ENCODE data around the gene GABARAP.

GABARAP gene

GRCh38 chr17:7220593-7221277, 21.5 kb downstream of the GABARAP start:
- peak; percentile 43 for TF ChIP-seq CTCF (conservative IDR thresholded peaks at IDR 0.05; ENCODE audit: low read depth)
- POLR2A ChIA-PET (ENCODE audit: low non-redundant PET), result interaction anchor here (0.8 to 1.7 kb wide), 4 partner anchors 12 to 235 kb away, joined by 3 to 6 read pairs (median 4); no protein-coding TSS in a partner anchor
- peak overlapping the region; percentile 99 for H3K27ac ChIP-seq
- DNase-seq (ENCODE audit: low spot score), result peak; percentile 75
- CTCF ChIA-PET, result interaction anchor here (0.5 to 1.1 kb wide), 6 partner anchors 11 to 168 kb away, joined by 3 to 8 read pairs (median 4); partner anchors contain the start of gene ACAP1

- TF ChIP-seq CTCF (conservative IDR thresholded peaks at IDR 0.05; ENCODE audit: low read depth), result no peak
- CTCF ChIA-PET, result interaction anchor here (0.6 to 1.7 kb wide), 5 partner anchors 12 to 174 kb away, joined by 3 to 8 read pairs (median 4); no protein-coding TSS in a partner anchor
- peak; percentile 87 for DNase-seq (ENCODE audit: low spot score)
- peak within 1 kb of the TSS; percentile 99 for H3K27ac ChIP-seq
- POLR2A ChIA-PET (ENCODE audit: low non-redundant PET), result interaction anchor here (0.8 to 1.7 kb wide), 4 partner anchors 12 to 234 kb away, joined by 3 to 6 read pairs (median 4); no protein-coding TSS in a partner anchor
Measured at GRCh38 chr17:7219812-7220592, 22.2 kb downstream of the GABARAP start, which contains the start of the genes ACADVL and DLG4. Gene ACADVL, plus strand, starts transcription at chr17:7219938. Its CDS starts 47 bp downstream, at chr17:7219985. Gene DLG4, minus strand, starts transcription at chr17:7219836.

- H3K27ac ChIP-seq, result peak overlapping the region; percentile 99
- DNase-seq (ENCODE audit: low spot score), result no peak
- ChIA-PET POLR2A (ENCODE audit: low non-redundant PET) (no interaction called here), CTCF (interaction anchor here (0.6 to 1.7 kb wide), 3 partner anchors 156 to 174 kb away, joined by 3 to 5 read pairs (median 4); no protein-coding TSS in a partner anchor)
- no peak for TF ChIP-seq CTCF (conservative IDR thresholded peaks at IDR 0.05; ENCODE audit: low read depth)
Measured at GRCh38 chr17:7219229-7219811, 22.9 kb downstream of the GABARAP start.

- DNase-seq (ENCODE audit: low spot score), result no peak
- CTCF ChIA-PET, result interaction anchor here (0.6 to 1.7 kb wide), 2 partner anchors 156 to 173 kb away, joined by 4 to 5 read pairs; no protein-coding TSS in a partner anchor
- peak overlapping the region; percentile 99 for H3K27ac ChIP-seq
- no peak for TF ChIP-seq CTCF (conservative IDR thresholded peaks at IDR 0.05; ENCODE audit: low read depth)
- POLR2A ChIA-PET (ENCODE audit: low non-redundant PET), result no interaction called here
Measured at GRCh38 chr17:7218758-7219157, 23.5 kb downstream of the GABARAP start.

- CTCF ChIA-PET, result no interaction called here
- no peak for DNase-seq (ENCODE audit: low spot score)
- peak overlapping the region; percentile 99 for H3K27ac ChIP-seq
- no peak for TF ChIP-seq CTCF (conservative IDR thresholded peaks at IDR 0.05; ENCODE audit: low read depth)
- POLR2A ChIA-PET (ENCODE audit: low non-redundant PET), result no interaction called here
Measured at GRCh38 chr17:7218166-7218565, 24.1 kb downstream of the GABARAP start.

Measured in RWPE1 (cell line).